ENCODE results near the gene AADAT. TPM values are rescaled to one million over a fixed set of nuclear protein-coding genes. Genes with fewer than 3 reads are reported as not detected.
"Not testable (repeated sequence)": the region's sequence is repeated elsewhere in the genome, so short reads cannot be mapped to it uniquely, and the experiment has no call there.

The AADAT gene
- total RNA-seq, 1 experiment from 2014 or later, result 7.7 TPM

GRCh38 chr4:170079981-170080380 lies 9.8 kb downstream of the AADAT start:
- Histone ChIP-seq H3K4me1 (replicated peaks) (peaks cover 14% of the 10 kb centered on the region), H3K36me3 (peaks cover 29% of the 10 kb centered on the region), H3K27me3 (replicated peaks) (no peaks in the 10 kb centered on the region), H3K4me3 (no peak overlapping the region), H3K9me3 (replicated peaks) (no peaks in the 10 kb centered on the region), H3K27ac (no peak overlapping the region)
- DNase-seq (ENCODE audit: low read depth in 1 of 2, low spot score in 2 of 2), result peak in 1 of 2 experiments; percentile 16

GRCh38 chr4:170071196-170071595 lies 18.6 kb downstream of the AADAT start:
- Histone ChIP-seq H3K4me3 (no peak overlapping the region), H3K27ac (no peak overlapping the region), H3K4me1 (replicated peaks) (no peaks in the 10 kb centered on the region), H3K27me3 (replicated peaks) (no peaks in the 10 kb centered on the region), H3K36me3 (peaks cover 20% of the 10 kb centered on the region), H3K9me3 (replicated peaks) (no peaks in the 10 kb centered on the region)
- no peak for DNase-seq (ENCODE audit: low read depth in 1 of 2, low spot score in 2 of 2)

- H3K9me3 ChIP-seq (replicated peaks), result no peaks in the 10 kb centered on the region
- no peak for DNase-seq (ENCODE audit: low read depth in 1 of 2, low spot score in 2 of 2)
These were observed 21.2 kb downstream of the AADAT start for GRCh38 chr4:170068438-170069128.

GRCh38 chr4:170059421-170059820 lies 30.3 kb downstream of the AADAT start:
- H3K27me3 ChIP-seq (replicated peaks), result no peaks in the 10 kb centered on the region
- H3K27ac ChIP-seq, result no peak overlapping the region
- peaks cover 18% of the 10 kb centered on the region for H3K36me3 ChIP-seq
- no peak overlapping the region for H3K4me3 ChIP-seq
- DNase-seq (ENCODE audit: low read depth in 1 of 2, low spot score in 2 of 2), result no peak
- H3K9me3 ChIP-seq (replicated peaks), result no peaks in the 10 kb centered on the region
- H3K4me1 ChIP-seq (replicated peaks), result peaks cover 18% of the 10 kb centered on the region

More at GRCh38 chr4:170068438-170069128, 21.2 kb downstream of the AADAT start:
- Histone ChIP-seq H3K4me3 (no peak overlapping the region), H3K4me1 (replicated peaks) (no peaks in the 10 kb centered on the region), H3K27ac (no peak overlapping the region), H3K36me3 (peaks cover 13% of the 10 kb centered on the region), H3K27me3 (replicated peaks) (no peaks in the 10 kb centered on the region)

- Histone ChIP-seq H3K27ac (no peak overlapping the region), H3K4me3 (no peak overlapping the region), H3K36me3 (peaks cover 18% of the 10 kb centered on the region), H3K27me3 (replicated peaks) (no peaks in the 10 kb centered on the region), H3K4me1 (replicated peaks) (peaks cover 18% of the 10 kb centered on the region), H3K9me3 (replicated peaks) (no peaks in the 10 kb centered on the region)
- no peak for DNase-seq (ENCODE audit: low read depth in 1 of 2, low spot score in 2 of 2)
These were observed 30.9 kb downstream of the AADAT start for GRCh38 chr4:170058826-170059225.

- no peaks in the 10 kb centered on the region for H3K9me3 ChIP-seq (replicated peaks)
These were observed 31.9 kb downstream of the AADAT start for GRCh38 chr4:170057866-170058265.

GRCh38 chr4:170052919-170053318 lies 36.8 kb downstream of the AADAT start:
- H3K27ac ChIP-seq, result no peak overlapping the region
- H3K9me3 ChIP-seq (replicated peaks), result no peaks in the 10 kb centered on the region
- H3K4me3 ChIP-seq, result no peak overlapping the region
- H3K36me3 ChIP-seq, result no peaks in the 10 kb centered on the region
- no peaks in the 10 kb centered on the region for H3K27me3 ChIP-seq (replicated peaks)
- DNase-seq (ENCODE audit: low read depth in 1 of 2, low spot score in 2 of 2), result no peak
- H3K4me1 ChIP-seq (replicated peaks), result peaks cover 4% of the 10 kb centered on the region

More at GRCh38 chr4:170057866-170058265, 31.9 kb downstream of the AADAT start:
- Histone ChIP-seq H3K27ac (no peak overlapping the region), H3K4me3 (no peak overlapping the region), H3K27me3 (replicated peaks) (no peaks in the 10 kb centered on the region), H3K36me3 (peaks cover 11% of the 10 kb centered on the region), H3K4me1 (replicated peaks) (peaks cover 18% of the 10 kb centered on the region)
- DNase-seq (ENCODE audit: low read depth in 1 of 2, low spot score in 2 of 2), result peak in 1 of 2 experiments; percentile 4

GRCh38 chr4:170051402-170051801 lies 38.4 kb downstream of the AADAT start:
- H3K36me3 ChIP-seq, result no peaks in the 10 kb centered on the region
- H3K4me3 ChIP-seq, result no peak overlapping the region
- no peaks in the 10 kb centered on the region for H3K27me3 ChIP-seq (replicated peaks)
- no peaks in the 10 kb centered on the region for H3K4me1 ChIP-seq (replicated peaks)
- H3K27ac ChIP-seq, result no peak overlapping the region
- DNase-seq (ENCODE audit: low read depth in 1 of 2, low spot score in 2 of 2), result no peak
- H3K9me3 ChIP-seq (replicated peaks), result no peaks in the 10 kb centered on the region

GRCh38 chr4:170049766-170050165 lies 40.0 kb downstream of the AADAT start:
- H3K36me3 ChIP-seq, result no peaks in the 10 kb centered on the region
- H3K9me3 ChIP-seq (replicated peaks), result no peaks in the 10 kb centered on the region
- H3K4me3 ChIP-seq, result no peak overlapping the region
- no peaks in the 10 kb centered on the region for H3K4me1 ChIP-seq (replicated peaks)
- no peak overlapping the region for H3K27ac ChIP-seq
- H3K27me3 ChIP-seq (replicated peaks), result no peaks in the 10 kb centered on the region
- DNase-seq (ENCODE audit: low read depth in 1 of 2, low spot score in 2 of 2), result no peak

- DNase-seq (ENCODE audit: low read depth in 1 of 2, low spot score in 2 of 2), result peak in 1 of 2 experiments; percentile 22
- no peaks in the 10 kb centered on the region for H3K9me3 ChIP-seq (replicated peaks)
- H3K27me3 ChIP-seq (replicated peaks), result no peaks in the 10 kb centered on the region
- no peaks in the 10 kb centered on the region for H3K4me1 ChIP-seq (replicated peaks)
- no peak overlapping the region for H3K4me3 ChIP-seq
- H3K27ac ChIP-seq, result no peak overlapping the region
- no peaks in the 10 kb centered on the region for H3K36me3 ChIP-seq
These were observed 41.9 kb downstream of the AADAT start for GRCh38 chr4:170047771-170048354.

GRCh38 chr4:170046156-170046555 lies 43.6 kb downstream of the AADAT start:
- H3K36me3 ChIP-seq; DNase-seq (ENCODE audit: low read depth in 1 of 2, low spot score in 2 of 2): not testable (repeated sequence)

GRCh38 chr4:170040031-170040680 lies 49.6 kb downstream of the AADAT start:
- H3K4me1 ChIP-seq (replicated peaks), result no peaks in the 10 kb centered on the region
- H3K27me3 ChIP-seq (replicated peaks), result peaks cover 8% of the 10 kb centered on the region
- no peaks in the 10 kb centered on the region for H3K9me3 ChIP-seq (replicated peaks)
- no peak overlapping the region for H3K4me3 ChIP-seq
- no peak for DNase-seq (ENCODE audit: low read depth in 1 of 2, low spot score in 2 of 2)
- no peak overlapping the region for H3K27ac ChIP-seq
- no peaks in the 10 kb centered on the region for H3K36me3 ChIP-seq

More at GRCh38 chr4:170046156-170046555, 43.6 kb downstream of the AADAT start:
- H3K4me1 ChIP-seq (replicated peaks); H3K27me3 ChIP-seq (replicated peaks); H3K4me3 ChIP-seq; H3K27ac ChIP-seq; H3K9me3 ChIP-seq (replicated peaks): not testable (repeated sequence)

- H3K27me3 ChIP-seq (replicated peaks), result peaks cover 12% of the 10 kb centered on the region
- H3K27ac ChIP-seq, result no peak overlapping the region
- no peak overlapping the region for H3K4me3 ChIP-seq
- DNase-seq (ENCODE audit: low read depth in 1 of 2, low spot score in 2 of 2), result no peak
- H3K36me3 ChIP-seq, result no peaks in the 10 kb centered on the region
- no peaks in the 10 kb centered on the region for H3K4me1 ChIP-seq (replicated peaks)
- H3K9me3 ChIP-seq (replicated peaks), result no peaks in the 10 kb centered on the region
These were observed 51.0 kb downstream of the AADAT start for GRCh38 chr4:170038769-170039168.

GRCh38 chr4:170038232-170038631 lies 51.5 kb downstream of the AADAT start:
- DNase-seq (ENCODE audit: low read depth in 1 of 2, low spot score in 2 of 2), result no peak
- H3K9me3 ChIP-seq (replicated peaks), result no peaks in the 10 kb centered on the region
- H3K4me1 ChIP-seq (replicated peaks), result no peaks in the 10 kb centered on the region

More at GRCh38 chr4:170038232-170038631, 51.5 kb downstream of the AADAT start:
- no peaks in the 10 kb centered on the region for H3K36me3 ChIP-seq
- peaks cover 15% of the 10 kb centered on the region for H3K27me3 ChIP-seq (replicated peaks)
- H3K27ac ChIP-seq, result no peak overlapping the region
- H3K4me3 ChIP-seq, result no peak overlapping the region

All from SJSA1 (cell line).